Measurements from ENCODE around the gene ATXN7L2. TPM values are rescaled to one million over a fixed set of nuclear protein-coding genes. Genes with fewer than 3 reads are reported as not detected.

Gene ATXN7L2
- total RNA-seq, 2 donors from 2014 or later, result 5.1 to 6.1 TPM

DNA sequence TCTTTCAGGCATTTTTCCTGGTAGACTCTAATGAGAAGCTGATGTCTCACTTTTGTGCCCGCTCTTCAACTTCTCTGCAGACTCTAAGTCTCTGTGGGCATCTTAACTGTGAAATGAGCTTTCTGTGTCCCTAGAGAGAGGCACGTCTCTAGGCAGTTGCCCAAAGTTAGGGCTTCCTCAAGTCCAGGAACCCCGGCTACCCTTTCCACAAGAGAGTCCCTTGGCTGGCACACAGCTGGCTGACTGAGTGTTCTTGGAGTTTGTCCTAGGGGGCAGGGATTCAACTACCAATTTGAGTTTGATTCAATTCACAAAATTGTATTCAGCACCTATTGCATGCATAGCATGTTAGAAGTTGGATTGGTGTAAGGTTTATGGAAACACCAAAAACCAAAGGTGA, 57.4 kb downstream of the ATXN7L2 start:
- no peak for TF ChIP-seq CTCF (conservative IDR thresholded peaks at IDR 0.05)
- H3K4me1 ChIP-seq (ENCODE audit: control insufficient read depth, insufficient read depth, low read length), result no peaks in the 10 kb centered on the region
- no peak for DNase-seq
- no peak overlapping the region for H3K4me3 ChIP-seq (ENCODE audit: low read length)
- peaks cover 2% of the 10 kb centered on the region for H3K4me1 Mint-ChIP-seq
- H3K27ac ChIP-seq (ENCODE audit: low read depth, low read length), result no peak overlapping the region
- no peak overlapping the region for H3K27ac Mint-ChIP-seq
- peaks cover 3% of the 10 kb centered on the region for H3K27me3 Mint-ChIP-seq (ENCODE audit: insufficient read depth)
- H3K9ac ChIP-seq (ENCODE audit: extremely low read depth, low read length, poor library complexity, severe bottlenecking), result no peak overlapping the region
- H3K36me3 ChIP-seq (ENCODE audit: control insufficient read depth, insufficient read depth, low read length), result no peaks in the 10 kb centered on the region
- peaks cover 11% of the 10 kb centered on the region for H3K27me3 ChIP-seq (ENCODE audit: control insufficient read depth, insufficient read depth, low read length, poor library complexity, severe bottlenecking)
- H3K36me3 Mint-ChIP-seq (ENCODE audit: low read depth), result no peaks in the 10 kb centered on the region
- WGBS, 2 experiments (ENCODE audit: insufficient coverage in 1 of 2, insufficient read length in 1 of 2), result 89 to 94% methylated on average over 2 to 3 of the region's 3 CpGs
- H3K9me3 Mint-ChIP-seq, result no peaks in the 10 kb centered on the region
- no peak overlapping the region for H3K4me3 Mint-ChIP-seq
- no peaks in the 10 kb centered on the region for H3K9me3 ChIP-seq (ENCODE audit: control insufficient read depth, low read length)

Other genes starting within 250 kb of the ATXN7L2 start
- 10 to 100 TPM; 16.1 to 20.2 TPM for gene CELSR2, start 234.4 kb upstream of the ATXN7L2 start, total RNA-seq
- gene PSRC1, start 200.8 kb upstream of the ATXN7L2 start, total RNA-seq, result 10 to 100 TPM; 38.5 to 72.7 TPM
- not detected for gene MYBPHL, start 176.9 kb upstream of the ATXN7L2 start, total RNA-seq
- gene SORT1, start 86.0 kb upstream of the ATXN7L2 start, total RNA-seq, result 10 to 100 TPM; 44.9 to 46.2 TPM
- gene PSMA5, start 57.5 kb upstream of the ATXN7L2 start, total RNA-seq, result 100 to 1,000 TPM; 117 to 122 TPM
- gene SYPL2, start 17.4 kb upstream of the ATXN7L2 start, total RNA-seq, result under 1 TPM in 1 of 2 donors, not detected in 1; 0.64 TPM
- 1 to 10 TPM; 4.8 to 6.5 TPM for gene CYB561D1, start 10.2 kb downstream of the ATXN7L2 start, total RNA-seq
- gene AMIGO1, start 25.8 kb downstream of the ATXN7L2 start, total RNA-seq, result 1 to 10 TPM; 2.4 to 2.7 TPM
- under 1 TPM in 1 of 2 donors, not detected in 1; 0.93 TPM for gene GPR61, start 56.0 kb downstream of the ATXN7L2 start, total RNA-seq
- gene GNAI3, start 64.7 kb downstream of the ATXN7L2 start, total RNA-seq, result 10 to 100 TPM; 10.1 to 10.9 TPM
- not detected for gene GNAT2, start 135.7 kb downstream of the ATXN7L2 start, total RNA-seq
- gene AMPD2, start 135.9 kb downstream of the ATXN7L2 start, total RNA-seq, result 10 to 100 TPM; 55.7 to 69.3 TPM
- gene GSTM4, start 172.2 kb downstream of the ATXN7L2 start, total RNA-seq, result 10 to 100 TPM; 20.1 to 28.5 TPM
- gene GSTM2, start 184.2 kb downstream of the ATXN7L2 start, total RNA-seq, result 10 to 100 TPM; 18.4 to 30.3 TPM
- gene GSTM1, start 203.9 kb downstream of the ATXN7L2 start, total RNA-seq, result 10 to 100 TPM; 23.0 to 65.6 TPM
- under 1 TPM; 0.13 to 0.70 TPM for gene GSTM5, start 228.3 kb downstream of the ATXN7L2 start, total RNA-seq

Measured in endodermal cell (in vitro differentiated cells).